HPDE6-E6E7 (cell line): Measurements from ENCODE around the gene MED28.
A peak's percentile ranks its signal among the peaks of the same experiment; 100 is the strongest.
"Not testable (repeated sequence)": the region's sequence is repeated elsewhere in the genome, so short reads cannot be mapped to it uniquely, and the experiment has no call there.

Experiments
- DNase-seq: peaks from one replicate; pipeline ENCODE4 v3.0.0; 2011; ENCODE audit warnings: missing footprints; ENCODE audit errors: extremely low spot score

MED28 gene, protein sequence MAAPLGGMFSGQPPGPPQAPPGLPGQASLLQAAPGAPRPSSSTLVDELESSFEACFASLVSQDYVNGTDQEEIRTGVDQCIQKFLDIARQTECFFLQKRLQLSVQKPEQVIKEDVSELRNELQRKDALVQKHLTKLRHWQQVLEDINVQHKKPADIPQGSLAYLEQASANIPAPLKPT

DNA sequence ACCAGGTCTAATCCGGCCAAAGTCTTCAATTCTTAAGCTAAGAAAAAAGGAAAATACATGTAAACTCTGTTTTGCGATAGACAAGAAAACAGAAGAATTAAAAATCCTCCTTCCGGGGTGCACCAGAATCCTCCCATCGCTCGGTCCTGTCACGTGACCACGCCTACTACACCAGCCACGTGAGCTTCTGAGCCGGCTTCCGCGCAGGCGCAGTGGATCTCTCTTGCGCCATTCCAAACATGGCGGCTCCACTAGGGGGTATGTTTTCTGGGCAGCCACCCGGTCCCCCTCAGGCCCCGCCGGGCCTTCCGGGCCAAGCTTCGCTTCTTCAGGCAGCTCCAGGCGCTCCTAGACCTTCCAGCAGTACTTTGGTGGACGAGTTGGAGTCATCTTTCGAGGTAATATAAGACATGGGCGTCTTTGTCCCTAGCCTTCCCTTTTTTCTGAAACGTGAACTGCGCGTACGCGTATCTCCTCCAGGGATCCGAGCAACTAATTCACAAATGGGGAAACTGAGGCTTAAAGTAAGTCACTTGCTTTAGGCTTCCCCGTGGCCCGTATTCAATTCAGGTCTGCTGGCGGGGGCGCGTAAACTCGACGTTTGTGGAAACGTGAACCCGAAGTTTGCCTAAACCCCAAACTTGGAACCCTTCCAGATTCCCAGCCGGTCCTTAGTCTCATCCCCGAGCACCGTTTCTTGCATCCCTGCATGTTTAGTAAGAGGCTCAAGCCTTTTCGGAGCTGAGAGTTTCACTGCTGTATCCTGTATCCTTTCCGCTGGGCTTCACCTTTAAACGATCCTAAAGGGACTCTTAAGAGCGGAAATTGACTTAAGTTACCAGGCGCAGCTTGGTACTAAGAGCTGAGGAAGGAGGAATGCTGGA is at the start of gene MED28:
TSS of gene MED28 (plus strand) at position 226 of the 884 bp plus-strand sequence. CDS start at position 240, 14 bp downstream.
- peak; percentile 97 for DNase-seq

DNA sequence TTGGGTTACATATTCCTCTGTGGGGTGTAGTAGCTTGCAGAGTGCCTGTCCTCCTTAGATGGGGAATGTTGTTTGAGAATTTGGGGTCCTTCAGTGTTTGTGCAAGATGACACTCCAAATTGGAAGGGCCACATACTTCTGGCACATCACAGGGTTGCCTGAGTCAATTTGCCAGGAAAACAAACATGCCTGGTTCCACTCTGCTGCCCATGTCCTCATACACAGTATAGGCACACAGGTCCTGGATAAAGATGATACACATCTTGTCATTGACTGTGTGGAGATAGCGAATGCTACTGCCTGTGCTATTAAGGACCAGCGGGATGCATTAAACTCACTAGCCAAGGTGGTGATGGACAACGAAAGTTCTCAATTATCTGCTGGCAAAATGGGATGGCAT is 48.6 kb upstream of the MED28 start:
- no peak for DNase-seq

DNA sequence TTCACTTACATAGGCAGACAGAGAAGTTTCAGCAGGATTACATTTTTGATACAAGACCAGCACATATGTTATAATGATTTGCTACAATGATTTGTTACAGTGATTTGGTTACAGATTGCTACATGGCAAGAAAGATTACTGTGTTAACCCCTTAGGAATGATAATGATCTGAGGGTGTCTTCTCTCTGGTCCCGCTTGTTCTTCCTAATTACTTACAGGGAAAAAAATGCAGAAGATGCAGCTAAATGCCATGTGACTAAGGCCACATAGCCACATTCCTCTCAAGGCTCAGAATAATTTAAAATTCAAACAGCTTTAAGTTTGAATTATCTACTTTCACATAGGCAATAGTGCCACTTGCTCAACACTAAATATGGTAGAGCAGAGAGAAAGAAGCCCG is 47.2 kb upstream of the MED28 start:
- no peak for DNase-seq

DNA sequence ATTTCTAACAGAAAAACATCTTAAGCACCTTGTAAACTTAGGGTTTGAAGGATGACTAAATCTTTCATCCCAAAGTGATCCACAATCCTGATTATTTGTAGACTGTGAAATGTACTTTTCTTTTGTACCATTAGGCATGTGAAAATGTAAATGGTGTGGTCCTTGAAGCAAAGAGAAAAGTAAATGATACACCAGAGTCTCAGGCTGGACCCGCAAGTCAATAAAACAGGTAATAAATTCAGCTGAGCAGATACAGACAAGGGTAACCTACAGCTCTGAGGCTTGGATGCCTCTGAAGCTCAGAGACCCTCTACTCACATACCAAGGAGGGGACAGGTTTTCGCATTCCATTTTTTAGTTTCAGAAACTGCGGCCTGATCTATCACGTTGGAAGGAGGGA is 40.2 kb upstream of the MED28 start:
- DNase-seq: no peak

DNA sequence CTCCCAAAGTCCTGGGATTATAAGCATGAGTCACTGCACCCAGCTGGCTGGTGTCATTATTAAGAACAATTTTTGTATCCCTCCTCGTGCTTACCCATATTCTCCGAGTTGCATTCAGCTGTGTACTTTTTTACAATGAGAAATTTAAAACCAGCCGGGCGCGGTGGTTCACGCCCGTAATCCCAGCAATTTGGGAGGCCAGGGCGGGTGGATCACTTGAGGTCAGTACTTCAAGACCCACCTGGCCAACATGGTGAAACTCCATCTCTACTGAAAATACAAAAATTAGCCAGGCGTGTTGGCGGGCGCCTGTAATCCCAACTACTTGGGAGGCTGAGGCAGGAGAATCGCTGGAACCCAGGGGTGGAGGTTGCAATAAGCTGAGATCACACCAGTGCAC is 39.3 kb upstream of the MED28 start:
- not testable (repeated sequence) for DNase-seq

DNA sequence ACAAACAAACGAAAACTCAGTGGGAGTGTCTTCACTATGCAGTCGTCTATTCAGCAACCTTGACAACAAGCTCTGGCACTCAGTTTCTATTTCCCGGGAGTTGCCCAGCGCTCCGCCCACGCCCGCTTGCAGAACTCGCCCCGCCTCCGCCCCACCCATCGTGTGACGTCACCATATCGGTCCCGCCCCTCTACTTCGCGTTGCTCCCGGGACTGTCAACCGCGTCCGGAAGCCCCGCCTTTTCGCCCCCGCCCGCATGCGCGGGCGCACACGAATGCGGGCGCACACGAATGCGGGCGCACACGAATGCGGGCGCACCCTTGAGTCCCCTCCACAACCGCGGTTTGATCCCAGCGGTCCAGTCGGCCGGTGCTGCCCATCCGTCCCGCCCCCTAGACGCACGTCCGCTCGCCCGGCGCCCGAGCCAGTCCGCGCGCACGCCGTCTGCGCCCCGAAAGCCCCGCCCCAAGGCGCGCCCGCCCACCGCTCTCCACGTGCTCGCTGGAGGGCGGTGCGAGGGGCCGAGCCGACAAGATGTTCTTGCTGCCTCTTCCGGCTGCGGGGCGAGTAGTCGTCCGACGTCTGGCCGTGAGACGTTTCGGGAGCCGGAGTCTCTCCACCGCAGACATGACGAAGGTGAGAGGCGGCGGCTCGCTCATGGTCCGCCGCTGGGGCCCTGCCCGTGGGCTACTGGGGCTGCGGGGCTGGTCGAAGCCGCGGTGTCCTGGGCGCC is 37.3 kb upstream of the MED28 start, which contains the start of gene LAP3:
TSS of gene LAP3 (plus strand) at position 267 of the 733 bp plus-strand sequence. CDS start at position 535, 268 bp downstream.
- peak; percentile 80 for DNase-seq

DNA sequence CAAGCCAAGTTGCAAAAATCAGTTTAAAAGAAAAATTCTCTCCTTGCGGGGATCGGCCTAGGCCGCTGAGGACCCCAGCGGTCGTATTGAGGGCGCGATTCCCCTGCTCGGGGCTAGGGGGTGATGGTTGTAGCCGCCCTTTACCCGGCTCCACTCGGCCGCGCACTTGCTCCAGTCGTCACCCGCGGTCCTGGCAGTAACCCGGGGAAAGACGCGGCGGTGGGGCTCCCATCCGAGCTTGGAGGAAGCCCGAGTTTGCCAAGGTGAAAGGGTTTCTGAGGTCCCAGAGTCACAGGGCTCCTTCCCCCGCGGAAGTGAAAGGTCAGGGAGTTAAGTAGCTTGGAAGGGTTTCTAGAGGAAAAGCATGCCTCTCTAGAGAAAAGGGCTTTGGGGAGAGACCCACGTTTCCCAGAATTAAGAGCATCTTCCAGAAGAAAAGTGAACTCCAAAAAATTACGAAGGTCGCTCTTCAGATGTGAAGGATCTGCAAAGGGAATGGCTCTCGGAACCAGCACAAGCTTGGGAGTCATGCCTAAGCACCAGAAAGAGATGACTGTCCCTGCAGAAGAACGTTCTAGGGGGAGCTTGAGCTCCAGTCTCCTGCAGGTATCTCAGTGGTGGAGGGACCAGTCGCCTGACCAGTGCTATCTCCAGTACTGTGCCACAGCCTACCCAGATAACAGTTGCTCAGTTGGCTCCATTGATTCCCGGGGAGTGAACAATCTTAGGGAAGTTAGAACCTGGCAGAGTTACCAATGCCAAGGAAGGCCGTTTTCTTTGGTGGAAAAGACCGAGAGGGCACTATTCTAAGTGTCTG is 36.6 kb upstream of the MED28 start:
- no peak for DNase-seq

DNA sequence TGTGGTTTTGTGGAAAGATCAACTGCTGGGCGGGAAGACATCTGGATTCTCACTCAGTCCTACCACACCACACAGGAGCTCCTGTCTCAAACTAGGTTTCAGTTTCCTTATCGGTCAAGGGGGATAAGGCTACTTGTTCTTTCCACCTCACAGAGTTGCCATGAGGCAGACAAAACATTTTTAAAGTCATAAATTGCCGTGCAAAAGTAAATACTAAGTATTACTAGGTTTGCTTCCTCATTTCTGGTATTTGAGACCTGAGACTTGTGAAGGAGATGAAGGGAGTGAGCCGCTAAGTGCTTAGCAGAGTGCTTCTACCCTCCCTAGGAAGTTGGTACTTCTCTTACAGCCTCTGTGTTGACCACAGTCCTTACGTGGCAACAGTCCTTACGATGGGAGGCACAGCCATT is 36.0 kb upstream of the MED28 start:
- DNase-seq: no peak

DNA sequence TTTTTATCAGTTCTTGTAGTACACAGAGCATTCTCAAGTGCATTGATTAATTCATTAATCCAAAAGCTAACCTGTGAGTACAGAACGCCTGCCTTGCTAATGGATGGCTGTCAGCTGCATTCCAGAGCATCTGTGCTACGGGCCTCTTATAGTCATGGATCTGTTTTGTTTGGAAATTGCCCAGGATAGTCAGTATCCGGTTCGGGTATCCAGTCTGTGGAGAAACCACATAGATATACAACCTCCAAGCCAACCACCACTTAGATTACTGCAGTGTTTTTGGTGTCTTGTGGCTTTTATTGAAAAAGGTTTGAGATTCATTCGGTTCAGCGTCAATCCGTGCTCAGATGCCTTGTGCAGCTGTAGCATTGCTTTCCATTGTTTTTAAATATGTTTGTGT is 33.5 kb upstream of the MED28 start:
- DNase-seq: no peak

DNA sequence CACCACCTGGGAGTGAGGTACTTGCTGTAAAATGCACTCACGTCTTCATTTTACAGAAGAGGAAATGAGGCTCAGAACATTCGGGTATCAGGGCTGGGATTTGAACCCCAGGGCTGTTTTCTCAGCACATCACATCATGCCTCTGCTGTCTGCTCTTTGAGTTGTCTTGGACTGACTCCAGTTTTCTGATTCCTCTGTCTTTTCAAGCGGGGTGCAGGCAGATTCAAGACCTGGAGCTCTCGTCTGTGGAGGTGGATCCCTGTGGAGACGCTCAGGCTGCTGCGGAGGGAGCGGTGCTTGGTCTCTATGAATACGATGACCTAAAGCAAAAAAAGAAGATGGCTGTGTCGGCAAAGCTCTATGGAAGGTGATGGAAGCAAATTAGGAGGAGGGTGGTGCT is 31.2 kb upstream of the MED28 start:
- DNase-seq: no peak

DNA sequence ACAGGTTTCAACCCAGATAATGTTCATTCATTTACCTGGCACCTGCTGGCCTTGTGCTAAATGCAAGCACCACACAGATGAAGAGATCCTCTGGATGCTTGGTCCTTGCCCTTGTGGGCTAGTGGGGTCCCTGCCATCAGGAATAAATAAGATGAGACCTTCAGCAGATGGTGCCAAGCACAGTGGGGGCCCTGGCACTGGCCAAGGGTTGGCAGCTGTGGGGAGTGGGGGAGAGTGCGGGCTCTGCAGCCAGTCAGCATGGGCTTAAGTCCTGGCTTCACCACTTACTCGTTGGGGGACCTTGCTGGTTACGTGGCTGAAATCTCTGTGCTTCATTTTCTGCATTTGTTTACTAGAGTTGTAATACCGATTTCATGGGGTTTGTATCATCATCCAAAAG is 30.5 kb upstream of the MED28 start:
- DNase-seq: no peak

DNA sequence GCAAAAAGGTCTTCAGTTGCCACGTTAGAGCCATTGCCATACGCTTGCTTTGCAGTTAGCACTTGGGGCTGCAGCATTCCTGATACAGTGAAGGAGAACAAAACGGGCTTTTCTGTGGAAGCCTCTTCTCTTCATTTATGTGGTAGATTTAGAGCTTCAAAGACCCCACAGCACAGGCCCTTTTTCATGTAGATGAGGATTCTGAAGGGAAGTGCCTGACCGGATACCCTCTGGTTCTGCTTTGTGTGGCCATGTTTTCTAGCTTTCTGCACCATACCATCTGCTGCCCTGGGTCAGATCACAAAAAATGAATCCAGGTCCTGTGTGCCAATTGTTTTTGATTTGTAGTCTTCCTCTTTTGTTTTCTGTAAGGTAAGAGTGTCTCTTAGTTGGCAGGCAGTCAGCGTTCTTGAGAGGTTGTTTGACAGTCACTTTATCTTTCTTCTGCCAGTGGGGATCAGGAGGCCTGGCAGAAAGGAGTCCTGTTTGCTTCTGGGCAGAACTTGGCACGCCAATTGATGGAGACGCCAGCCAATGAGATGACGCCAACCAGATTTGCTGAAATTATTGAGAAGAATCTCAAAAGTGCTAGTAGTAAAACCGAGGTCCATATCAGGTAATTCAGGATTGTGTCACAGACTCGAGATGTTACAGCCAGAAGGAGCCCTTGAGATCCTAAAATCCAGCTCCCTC is 29.8 kb upstream of the MED28 start:
- no peak for DNase-seq

DNA sequence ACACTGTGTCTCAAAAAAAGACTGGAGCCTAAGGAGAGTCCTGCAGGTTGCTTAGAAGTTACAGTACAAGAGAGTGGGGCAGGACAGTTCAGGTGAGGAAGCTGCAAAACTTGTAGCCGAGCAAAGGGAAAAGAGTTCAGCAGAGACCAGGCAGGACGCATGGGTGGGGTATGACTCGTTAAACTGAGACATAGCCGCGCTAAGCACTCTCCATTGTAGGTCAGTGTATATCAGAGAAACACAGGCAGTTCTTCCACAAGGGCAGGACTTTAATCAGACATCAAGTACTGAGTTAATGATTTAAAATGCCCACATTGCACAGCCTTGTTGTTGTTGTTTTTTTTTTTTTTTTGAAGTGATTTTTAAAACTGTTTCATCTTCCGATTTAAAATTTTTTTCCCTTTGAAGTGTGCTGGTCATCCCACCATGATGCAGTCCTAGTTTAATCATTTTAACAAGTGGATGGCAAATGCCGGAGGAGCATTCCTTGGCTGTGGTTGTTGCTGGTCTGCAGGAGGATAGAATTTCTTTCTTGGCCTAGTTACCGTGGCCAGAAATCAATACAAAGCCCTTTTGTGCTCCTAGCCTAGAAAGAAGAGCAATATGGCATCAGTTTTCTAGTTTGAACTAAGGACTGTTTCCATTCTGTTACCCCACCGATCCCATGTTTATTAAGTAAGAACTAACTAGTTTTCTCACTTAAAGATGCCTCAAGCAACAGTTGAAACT is 27.2 kb upstream of the MED28 start:
- no peak for DNase-seq

DNA sequence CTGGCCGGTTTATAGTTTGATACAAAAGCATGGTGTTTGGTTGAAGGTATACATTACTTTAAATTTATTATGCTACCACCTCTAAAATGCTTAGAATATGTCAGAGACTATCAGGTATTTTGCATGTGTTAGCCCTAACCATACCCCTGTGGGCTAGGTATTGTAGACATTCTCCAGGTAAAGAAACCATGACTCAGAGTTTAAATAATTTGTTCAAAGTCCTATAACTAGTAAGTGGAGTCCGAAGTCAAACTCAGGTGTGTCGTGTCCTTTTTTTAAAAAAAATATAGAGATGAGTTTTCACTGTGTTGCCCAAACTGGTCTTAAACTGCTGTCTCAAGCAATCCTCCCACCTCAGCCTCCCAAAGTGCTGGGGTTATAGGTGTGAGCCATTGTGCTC is 25.1 kb upstream of the MED28 start:
- DNase-seq: no peak

DNA sequence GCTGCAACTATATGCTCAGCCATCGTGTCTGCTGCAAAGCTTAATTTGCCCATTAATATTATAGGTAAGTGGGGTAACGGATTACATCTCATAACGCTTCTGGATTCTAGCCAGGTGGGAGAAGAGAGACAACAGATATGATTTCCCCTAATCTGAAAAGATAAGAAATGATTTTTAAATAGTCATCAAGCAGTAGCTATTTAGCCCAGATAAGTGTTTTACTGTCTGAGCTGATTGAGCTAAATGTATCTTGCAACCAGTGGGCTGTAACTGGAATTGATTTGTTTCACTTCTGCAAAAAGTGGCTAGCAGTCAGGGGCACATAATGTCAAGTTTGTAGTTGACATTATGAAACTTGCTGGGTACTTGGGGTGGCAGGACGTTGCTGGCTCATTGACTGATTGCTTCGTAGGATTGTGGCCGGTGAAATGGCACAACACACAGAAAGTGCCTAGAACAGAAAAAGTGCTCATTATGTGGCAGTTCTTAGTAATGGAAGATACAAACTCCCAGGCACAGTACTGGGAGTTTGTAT is 18.9 kb upstream of the MED28 start:
- DNase-seq: no peak

DNA sequence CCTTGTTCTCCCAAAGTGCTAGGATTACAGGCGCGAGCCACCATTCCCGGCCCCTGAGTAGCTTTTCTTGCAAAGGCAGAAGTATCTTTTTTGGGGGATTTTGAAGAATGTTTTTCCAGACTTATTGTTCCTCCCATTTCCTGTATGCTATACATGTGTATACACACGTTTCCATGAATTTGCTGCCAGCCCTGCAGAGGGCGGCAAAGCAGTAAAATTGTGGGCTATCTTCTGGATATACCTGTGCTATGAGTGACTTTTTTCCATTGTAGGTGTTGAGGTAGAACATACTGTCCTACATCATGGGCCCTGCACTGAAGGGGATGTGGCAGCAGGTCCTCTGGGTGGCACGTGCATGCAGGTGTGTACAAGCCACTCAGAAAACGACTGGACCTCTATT is 16.9 kb upstream of the MED28 start:
- no peak for DNase-seq

DNA sequence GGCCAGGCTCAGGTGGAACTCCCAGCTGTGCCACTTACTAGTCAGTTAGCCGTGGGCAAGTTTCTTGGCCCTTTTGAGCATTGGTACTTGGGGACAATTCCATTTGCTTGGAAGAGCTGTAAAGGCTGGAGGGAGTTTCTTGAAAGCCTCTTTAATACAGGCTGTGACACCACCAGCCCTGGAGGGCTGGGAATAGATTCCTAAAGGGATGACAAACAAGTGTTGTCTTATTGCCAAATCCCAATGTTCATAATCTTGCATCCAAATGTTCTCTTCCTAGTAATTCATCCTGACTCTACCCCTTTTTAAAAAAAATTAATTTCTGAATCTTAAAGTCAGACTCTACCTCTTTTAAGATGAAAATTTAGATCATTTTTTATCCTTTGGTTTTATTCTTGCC is 14.6 kb upstream of the MED28 start:
- no peak for DNase-seq

DNA sequence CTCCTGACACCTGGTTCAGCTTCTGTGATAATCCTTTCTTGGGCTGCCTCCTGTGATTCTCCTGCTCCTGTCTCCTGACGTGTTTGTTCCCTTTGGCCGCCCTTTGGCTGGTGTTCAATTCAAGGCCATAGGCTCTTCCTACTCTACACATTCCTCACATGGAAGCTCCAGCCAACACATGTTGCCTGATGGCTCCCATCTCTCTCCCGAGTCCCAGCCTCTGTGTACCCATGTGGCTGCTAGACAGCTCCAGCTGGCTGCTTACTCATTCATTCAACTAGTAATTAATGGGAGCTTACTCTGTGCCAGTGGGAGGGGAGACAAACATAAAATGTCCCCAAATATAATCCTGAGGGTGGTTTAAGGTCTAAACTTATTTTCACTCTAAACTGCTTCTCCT is 9.2 kb upstream of the MED28 start:
- DNase-seq: no peak

DNA sequence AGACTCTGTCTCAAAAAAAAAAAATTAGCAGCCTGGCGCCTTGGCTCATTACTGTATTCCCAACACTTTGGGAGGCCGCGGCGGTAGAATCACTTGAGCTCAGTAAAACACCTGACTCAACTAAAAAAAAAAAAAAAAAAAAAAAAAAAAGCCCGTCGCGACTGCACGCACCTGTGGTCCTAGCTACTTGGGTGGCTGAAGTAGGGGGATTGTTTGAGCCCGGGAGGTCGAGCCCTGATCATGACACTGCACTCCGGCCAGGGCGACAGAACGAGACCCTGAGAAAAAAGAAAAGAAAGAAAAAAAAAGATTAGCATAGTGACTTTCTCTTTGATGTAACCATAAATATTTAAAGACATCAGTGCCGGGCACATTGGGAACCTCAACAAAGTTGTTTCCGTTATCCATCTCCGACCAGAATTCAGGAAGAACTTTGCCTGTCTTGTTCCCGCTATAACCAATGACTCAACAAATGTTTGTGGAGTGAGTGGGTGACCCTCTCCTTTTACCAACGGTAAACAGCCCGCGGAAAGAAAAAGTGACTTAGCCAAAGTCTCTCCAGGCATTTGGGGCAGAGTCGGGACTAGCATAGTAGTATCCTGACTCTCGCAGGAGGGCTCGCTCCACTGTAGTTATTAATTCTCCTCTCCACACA is 553 bp upstream of the MED28 start:
- DNase-seq: no peak

DNA sequence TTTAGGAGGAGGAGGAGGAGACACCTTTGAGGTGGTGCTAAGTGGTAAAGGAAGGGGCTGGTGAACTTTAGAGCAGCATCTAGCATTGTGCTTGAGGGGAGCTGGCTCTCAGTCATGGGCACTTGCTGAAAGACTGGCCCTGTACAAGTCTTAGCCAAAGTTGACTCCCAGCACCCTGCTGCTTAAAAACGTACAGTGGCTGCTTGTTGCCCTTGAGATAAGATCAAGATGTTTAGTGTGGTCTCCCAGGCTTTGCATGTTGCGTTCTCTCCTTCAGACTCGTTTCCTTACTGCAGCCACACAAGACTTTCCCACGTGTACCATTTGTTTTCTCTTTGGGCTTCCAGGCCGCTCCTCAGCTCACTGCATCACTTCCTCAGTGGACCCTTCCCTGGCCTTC is 1.8 kb downstream of the MED28 start:
- no peak for DNase-seq
